Measurements from ENCODE around the gene ADGRV1. TPM values are rescaled to one million over a fixed set of nuclear protein-coding genes. Genes with fewer than 3 reads are reported as not detected.

The ADGRV1 gene
- total RNA-seq, 1 donor from 2014 or later: under 0.01 TPM

- DNase-seq (ENCODE audit: low read depth in 2 of 2): no peak
Observed at GRCh38 chr5:91127456-91128081, 569.0 kb downstream of the ADGRV1 start.

- DNase-seq (ENCODE audit: low read depth in 2 of 2): no peak
Observed at GRCh38 chr5:91128604-91129003, 570.0 kb downstream of the ADGRV1 start.

- no peak for DNase-seq (ENCODE audit: low read depth in 2 of 2)
Observed at GRCh38 chr5:91129748-91130147, 571.2 kb downstream of the ADGRV1 start.

GRCh38 chr5:91130759-91131158 lies 572.2 kb downstream of the ADGRV1 start:
- DNase-seq (ENCODE audit: low read depth in 2 of 2): no peak

- DNase-seq (ENCODE audit: low read depth in 2 of 2): peak in 1 of 2 donors; percentile 86
Observed at GRCh38 chr5:91132550-91132949, 574.0 kb downstream of the ADGRV1 start.

- DNase-seq (ENCODE audit: low read depth in 2 of 2): no peak
Observed at GRCh38 chr5:91133183-91133582, 574.6 kb downstream of the ADGRV1 start.

- DNase-seq (ENCODE audit: low read depth in 2 of 2): no peak
Observed at GRCh38 chr5:91135475-91136248, 577.1 kb downstream of the ADGRV1 start.

- DNase-seq (ENCODE audit: low read depth in 2 of 2): peak in 1 of 2 donors; percentile 24
Observed at GRCh38 chr5:91136271-91136670, 577.7 kb downstream of the ADGRV1 start.

GRCh38 chr5:91137647-91138046 lies 579.0 kb downstream of the ADGRV1 start:
- DNase-seq (ENCODE audit: low read depth in 2 of 2): no peak

- peak in 1 of 2 donors; percentile 41 for DNase-seq (ENCODE audit: low read depth in 2 of 2)
Observed at GRCh38 chr5:91139572-91140200, 581.1 kb downstream of the ADGRV1 start.

GRCh38 chr5:91140657-91141056 lies 582.1 kb downstream of the ADGRV1 start:
- no peak for DNase-seq (ENCODE audit: low read depth in 2 of 2)

- DNase-seq (ENCODE audit: low read depth in 2 of 2): no peak
Observed at GRCh38 chr5:91141642-91142041, 583.0 kb downstream of the ADGRV1 start.

GRCh38 chr5:91142386-91142785 lies 583.8 kb downstream of the ADGRV1 start:
- no peak for DNase-seq (ENCODE audit: low read depth in 2 of 2)

GRCh38 chr5:91142819-91143218 lies 584.2 kb downstream of the ADGRV1 start:
- no peak for DNase-seq (ENCODE audit: low read depth in 2 of 2)

- no peak for DNase-seq (ENCODE audit: low read depth in 2 of 2)
Observed at GRCh38 chr5:91143840-91144239, 585.2 kb downstream of the ADGRV1 start.

- peak; percentile 33 to 79 for DNase-seq (ENCODE audit: low read depth in 2 of 2)
Observed at GRCh38 chr5:91144491-91145332, 586.1 kb downstream of the ADGRV1 start.

- peak; percentile 28 to 73 for DNase-seq (ENCODE audit: low read depth in 2 of 2)
Observed at GRCh38 chr5:91145333-91145620, 586.7 kb downstream of the ADGRV1 start.

GRCh38 chr5:91146230-91146629 lies 587.6 kb downstream of the ADGRV1 start:
- no peak for DNase-seq (ENCODE audit: low read depth in 2 of 2)

GRCh38 chr5:91146905-91147600 lies 588.5 kb downstream of the ADGRV1 start:
- DNase-seq (ENCODE audit: low read depth in 2 of 2): no peak

- DNase-seq (ENCODE audit: low read depth in 2 of 2): peak; percentile 18 to 49
Observed at GRCh38 chr5:91150234-91150633, 591.6 kb downstream of the ADGRV1 start.

- peak in 1 of 2 donors; percentile 82 for DNase-seq (ENCODE audit: low read depth in 2 of 2)
Observed at GRCh38 chr5:91150636-91151035, 592.0 kb downstream of the ADGRV1 start.
